ENCODE data around the gene ZNF423. TPM values are rescaled to one million over a fixed set of nuclear protein-coding genes. Genes with fewer than 3 reads are reported as not detected.

Gene ZNF423
- total RNA-seq, 1 donor from 2014 or later = 49.8 TPM

- TF ChIP-seq CTCF (IDR thresholded peaks at IDR 0.05; ENCODE audit: unreplicated experiment) = no peak
- Mint-ChIP-seq H3K4me3 (ENCODE audit: low read depth) (no peak overlapping the region), H3K4me1 (ENCODE audit: low read depth) (peaks cover 28% of the 10 kb centered on the region), H3K27me3 (no peaks in the 10 kb centered on the region), H3K9me3 (ENCODE audit: low read depth) (no peaks in the 10 kb centered on the region), H3K36me3 (ENCODE audit: insufficient read depth) (peaks cover 8% of the 10 kb centered on the region), H3K27ac (no peak overlapping the region)
- DNase-seq (ENCODE audit: low spot score, unreplicated experiment) = no peak
Measured at GRCh38 chr16:49833796-49834530, 21.9 kb downstream of the ZNF423 start.

- TF ChIP-seq CTCF (IDR thresholded peaks at IDR 0.05; ENCODE audit: unreplicated experiment) = no peak
- no peaks in the 10 kb centered on the region for H3K27me3 Mint-ChIP-seq
- no peak overlapping the region for H3K4me3 Mint-ChIP-seq (ENCODE audit: low read depth)
- H3K36me3 Mint-ChIP-seq (ENCODE audit: insufficient read depth) = peaks cover 8% of the 10 kb centered on the region
- H3K9me3 Mint-ChIP-seq (ENCODE audit: low read depth) = no peaks in the 10 kb centered on the region
- DNase-seq (ENCODE audit: low spot score, unreplicated experiment) = no peak
- H3K4me1 Mint-ChIP-seq (ENCODE audit: low read depth) = peaks cover 32% of the 10 kb centered on the region
- no peak overlapping the region for H3K27ac Mint-ChIP-seq
Measured at GRCh38 chr16:49833085-49833484, 22.8 kb downstream of the ZNF423 start.

- Mint-ChIP-seq H3K4me3 (ENCODE audit: low read depth) (no peak overlapping the region), H3K36me3 (ENCODE audit: insufficient read depth) (peaks cover 8% of the 10 kb centered on the region), H3K27me3 (no peaks in the 10 kb centered on the region), H3K4me1 (ENCODE audit: low read depth) (peaks cover 33% of the 10 kb centered on the region), H3K27ac (no peak overlapping the region), H3K9me3 (ENCODE audit: low read depth) (no peaks in the 10 kb centered on the region)
- no peak for TF ChIP-seq CTCF (IDR thresholded peaks at IDR 0.05; ENCODE audit: unreplicated experiment)
- no peak for DNase-seq (ENCODE audit: low spot score, unreplicated experiment)
Measured at GRCh38 chr16:49832177-49832576, 23.7 kb downstream of the ZNF423 start.

GRCh38 chr16:49830873-49831272 is 25.0 kb downstream of the ZNF423 start:
- no peak overlapping the region for H3K4me3 Mint-ChIP-seq (ENCODE audit: low read depth)
- H3K9me3 Mint-ChIP-seq (ENCODE audit: low read depth) = no peaks in the 10 kb centered on the region
- no peak for TF ChIP-seq CTCF (IDR thresholded peaks at IDR 0.05; ENCODE audit: unreplicated experiment)
- H3K36me3 Mint-ChIP-seq (ENCODE audit: insufficient read depth) = peaks cover 8% of the 10 kb centered on the region
- H3K4me1 Mint-ChIP-seq (ENCODE audit: low read depth) = peaks cover 33% of the 10 kb centered on the region
- no peaks in the 10 kb centered on the region for H3K27me3 Mint-ChIP-seq
- no peak for DNase-seq (ENCODE audit: low spot score, unreplicated experiment)
- no peak overlapping the region for H3K27ac Mint-ChIP-seq

GRCh38 chr16:49828533-49829267 is 27.2 kb downstream of the ZNF423 start:
- TF ChIP-seq CTCF (IDR thresholded peaks at IDR 0.05; ENCODE audit: unreplicated experiment) = no peak
- Mint-ChIP-seq H3K27ac (peak overlapping the region; percentile 69), H3K36me3 (ENCODE audit: insufficient read depth) (peaks cover 8% of the 10 kb centered on the region), H3K9me3 (ENCODE audit: low read depth) (no peaks in the 10 kb centered on the region), H3K4me1 (ENCODE audit: low read depth) (peaks cover 29% of the 10 kb centered on the region), H3K27me3 (no peaks in the 10 kb centered on the region), H3K4me3 (ENCODE audit: low read depth) (no peak overlapping the region)
- no peak for DNase-seq (ENCODE audit: low spot score, unreplicated experiment)
